Neural crest cell (in vitro differentiated cells): Measurements from ENCODE around the gene NPHP1. TPM values are rescaled to one million over a fixed set of nuclear protein-coding genes. Genes with fewer than 3 reads are reported as not detected.

ENCODE experiments used
- DNase-seq: peaks from one replicate; pipeline ENCODE4 v3.0.0; 2021; ENCODE audit warnings: low read depth, mixed read lengths, low spot score
- H3K27ac Mint-ChIP-seq: one replicate; pipeline ENCODE4 v1.8.0; 2021; ENCODE audit warnings: mild to moderate bottlenecking, mixed read lengths; ENCODE audit not compliant: unreplicated experiment
- H3K27me3 Mint-ChIP-seq: 2 replicates; pipeline ENCODE4 v1.8.0; 2021; ENCODE audit warnings: low read depth, mild to moderate bottlenecking, mixed read lengths
- H3K36me3 Mint-ChIP-seq: 2 replicates; pipeline ENCODE4 v1.8.0; 2021; ENCODE audit warnings: low read depth, mild to moderate bottlenecking, mixed read lengths
- H3K4me1 Mint-ChIP-seq: 2 replicates; pipeline ENCODE4 v1.8.0; 2021; ENCODE audit warnings: mixed read lengths
- H3K4me3 Mint-ChIP-seq: one replicate; pipeline ENCODE4 v1.8.0; 2021; ENCODE audit warnings: mild to moderate bottlenecking, mixed read lengths
- H3K9me3 Mint-ChIP-seq: 2 replicates; pipeline ENCODE4 v1.8.0; 2021; ENCODE audit warnings: mixed read lengths
- total RNA-seq: library from RNA; stranded (reverse); gene quantifications from 2 replicates; pipeline ENCODE4 v1.2.1, GENCODE V29; 2021
- TF ChIP-seq, protein P1 (sequence below): fragments of 200-600 bp; sonication (generic); conservative IDR thresholded peaks from 2 replicates; pipeline ENCODE4 v1.5.0; 2021; ENCODE audit warnings: antibody characterized with exemption, mild to moderate bottlenecking

NPHP1 gene
- total RNA-seq, 1 donor from 2014 or later: 7.3 TPM

DNA sequence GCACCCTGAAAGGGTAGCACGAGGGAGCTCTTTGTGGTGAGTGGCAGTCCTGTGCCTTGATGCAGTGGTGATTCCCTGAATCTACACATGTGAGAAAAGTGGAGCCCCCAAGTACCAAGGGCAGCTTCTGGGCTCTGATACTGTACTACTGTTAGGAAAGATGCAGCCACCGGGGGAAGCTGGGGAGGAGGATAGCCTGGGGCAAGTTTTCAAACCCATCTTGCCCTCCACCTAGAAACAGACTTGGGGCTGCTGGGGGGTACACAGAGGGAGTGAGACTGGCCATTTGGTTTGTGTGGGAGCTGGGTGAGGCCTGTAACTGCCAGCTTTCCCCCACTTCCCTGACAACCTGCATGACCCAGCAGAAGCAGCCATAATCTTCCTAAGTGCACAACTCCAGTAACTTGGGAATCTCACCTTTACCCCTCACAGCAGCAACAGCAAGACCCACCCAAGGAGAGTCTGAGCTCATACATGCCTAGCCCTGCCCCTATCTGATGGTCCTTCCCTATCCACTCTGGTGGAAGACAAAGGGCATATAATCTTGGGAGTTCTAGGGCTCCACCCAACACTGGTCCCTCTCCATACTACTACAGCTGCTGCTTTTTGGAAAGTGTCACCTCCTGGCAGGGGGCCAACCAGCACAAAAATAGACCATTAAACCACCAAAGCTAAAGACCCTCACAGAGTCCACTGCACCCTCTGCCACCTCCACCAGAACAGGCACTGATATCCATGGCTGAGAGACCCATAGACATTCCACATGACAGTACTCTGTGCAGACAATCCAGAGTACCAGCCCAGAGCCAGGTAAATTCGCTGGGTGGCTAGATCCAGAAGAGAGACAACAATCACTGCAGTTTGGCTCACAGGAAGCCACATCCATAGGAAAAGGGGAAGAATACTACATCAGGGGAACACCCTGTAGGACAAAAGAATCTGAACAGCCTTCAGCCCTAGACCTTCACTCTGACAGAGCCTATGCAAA is 97.4 kb downstream of the NPHP1 start:
- H3K4me3 Mint-ChIP-seq: no peak overlapping the region
- H3K27ac Mint-ChIP-seq: no peak overlapping the region
- peaks cover 26% of the 10 kb centered on the region for H3K27me3 Mint-ChIP-seq
- no peaks in the 10 kb centered on the region for H3K36me3 Mint-ChIP-seq
- DNase-seq: no peak
- peaks cover 2% of the 10 kb centered on the region for H3K9me3 Mint-ChIP-seq
- TF ChIP-seq, protein P1, sequence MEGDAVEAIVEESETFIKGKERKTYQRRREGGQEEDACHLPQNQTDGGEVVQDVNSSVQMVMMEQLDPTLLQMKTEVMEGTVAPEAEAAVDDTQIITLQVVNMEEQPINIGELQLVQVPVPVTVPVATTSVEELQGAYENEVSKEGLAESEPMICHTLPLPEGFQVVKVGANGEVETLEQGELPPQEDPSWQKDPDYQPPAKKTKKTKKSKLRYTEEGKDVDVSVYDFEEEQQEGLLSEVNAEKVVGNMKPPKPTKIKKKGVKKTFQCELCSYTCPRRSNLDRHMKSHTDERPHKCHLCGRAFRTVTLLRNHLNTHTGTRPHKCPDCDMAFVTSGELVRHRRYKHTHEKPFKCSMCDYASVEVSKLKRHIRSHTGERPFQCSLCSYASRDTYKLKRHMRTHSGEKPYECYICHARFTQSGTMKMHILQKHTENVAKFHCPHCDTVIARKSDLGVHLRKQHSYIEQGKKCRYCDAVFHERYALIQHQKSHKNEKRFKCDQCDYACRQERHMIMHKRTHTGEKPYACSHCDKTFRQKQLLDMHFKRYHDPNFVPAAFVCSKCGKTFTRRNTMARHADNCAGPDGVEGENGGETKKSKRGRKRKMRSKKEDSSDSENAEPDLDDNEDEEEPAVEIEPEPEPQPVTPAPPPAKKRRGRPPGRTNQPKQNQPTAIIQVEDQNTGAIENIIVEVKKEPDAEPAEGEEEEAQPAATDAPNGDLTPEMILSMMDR: no peak
- H3K4me1 Mint-ChIP-seq: no peaks in the 10 kb centered on the region

DNA sequence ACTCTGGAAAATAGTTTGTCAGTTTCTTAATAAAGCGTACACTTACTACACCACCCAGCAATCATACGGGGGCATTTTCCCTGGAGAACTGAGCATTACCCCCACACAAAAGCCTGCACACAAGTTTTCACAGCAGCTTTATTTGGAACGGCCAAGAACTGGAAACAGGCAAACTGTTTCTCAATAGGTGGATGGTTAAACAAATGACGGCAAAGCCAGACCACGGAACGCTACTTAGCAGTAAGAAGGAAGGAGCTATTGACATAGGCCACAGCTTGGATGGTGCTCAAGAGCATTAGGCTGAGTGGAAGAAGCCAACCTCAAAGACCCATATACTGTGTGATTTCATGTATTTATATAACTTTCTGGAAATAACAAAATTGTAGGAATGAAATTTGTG is 98.2 kb downstream of the NPHP1 start:
- Mint-ChIP-seq H3K9me3 (peaks cover 2% of the 10 kb centered on the region), H3K4me1 (no peaks in the 10 kb centered on the region), H3K36me3 (no peaks in the 10 kb centered on the region), H3K27ac (no peak overlapping the region), H3K27me3 (peaks cover 20% of the 10 kb centered on the region), H3K4me3 (no peak overlapping the region)
- DNase-seq: no peak
- TF ChIP-seq, protein P1: no peak

DNA sequence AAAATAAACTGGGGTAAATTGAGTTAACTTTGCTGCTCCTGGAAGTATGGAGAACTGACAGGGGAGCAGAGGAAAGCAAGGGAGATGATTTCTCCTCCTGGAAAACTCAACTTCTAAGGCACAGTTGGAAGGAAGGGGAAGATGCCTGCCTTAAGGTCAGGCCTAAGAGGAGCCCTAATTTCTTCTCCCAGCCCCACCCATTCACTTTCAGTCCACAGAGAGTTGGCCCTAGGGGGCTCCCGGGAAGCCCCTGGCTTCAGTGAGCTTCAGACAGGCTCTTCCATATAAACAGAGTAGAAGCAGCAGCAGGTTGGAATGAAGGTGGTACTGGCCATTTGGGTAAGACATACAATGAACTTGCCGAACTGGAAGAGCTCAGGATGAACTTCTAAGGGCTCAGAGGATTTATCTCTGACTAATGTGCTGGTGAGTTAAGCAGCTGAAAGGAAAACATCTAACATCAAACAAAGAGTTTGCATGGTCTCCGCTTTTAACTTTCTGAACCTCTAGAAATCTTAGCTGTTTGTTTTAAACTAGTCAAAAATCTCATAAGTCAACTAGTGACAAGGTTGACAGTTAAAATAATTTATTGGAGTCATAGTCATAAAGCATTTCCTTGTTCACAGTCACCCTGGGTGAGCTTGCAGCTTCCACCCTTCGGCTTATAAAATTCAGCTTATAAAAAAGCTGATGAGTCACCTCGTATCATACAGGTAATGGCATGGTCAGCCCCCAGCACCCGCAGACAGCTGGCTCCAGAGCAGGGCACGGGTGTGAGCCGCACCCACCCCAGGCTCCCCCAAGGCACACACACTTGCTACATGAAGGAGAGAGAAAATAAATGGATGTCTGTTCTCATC is 99.0 kb downstream of the NPHP1 start:
- Mint-ChIP-seq H3K27ac (no peak overlapping the region), H3K27me3 (peaks cover 17% of the 10 kb centered on the region)
- no peak for DNase-seq

DNA sequence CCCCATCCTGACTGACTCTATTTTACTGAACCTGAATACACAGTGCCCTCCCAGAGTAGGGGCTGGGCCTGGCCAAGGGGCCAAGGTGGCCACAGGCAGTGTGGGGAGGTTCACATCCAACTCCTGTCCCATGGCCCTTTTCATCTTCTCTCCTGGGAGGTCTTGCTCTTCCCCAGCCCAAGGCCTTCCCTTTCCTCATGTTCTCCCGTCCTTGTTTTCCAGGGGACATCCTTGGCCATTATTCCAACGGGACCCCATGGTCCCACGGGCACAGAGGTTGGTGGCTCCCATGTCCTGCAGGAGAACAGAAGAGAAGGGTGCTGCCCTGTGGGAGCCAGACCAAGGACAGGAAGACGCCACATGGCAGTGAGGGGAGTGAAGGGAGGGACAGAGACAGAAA is 99.6 kb downstream of the NPHP1 start:
- Mint-ChIP-seq H3K4me3 (no peak overlapping the region), H3K27me3 (peaks cover 12% of the 10 kb centered on the region), H3K9me3 (peaks cover under 1% of the 10 kb centered on the region), H3K36me3 (no peaks in the 10 kb centered on the region), H3K4me1 (no peaks in the 10 kb centered on the region), H3K27ac (no peak overlapping the region)
- TF ChIP-seq, protein P1: no peak
- no peak for DNase-seq

More for the DNA sequence above, 99.0 kb downstream of the NPHP1 start:
- H3K9me3 Mint-ChIP-seq: peaks cover 2% of the 10 kb centered on the region
- TF ChIP-seq, protein P1: no peak
- H3K4me1 Mint-ChIP-seq: no peaks in the 10 kb centered on the region
- H3K4me3 Mint-ChIP-seq: no peak overlapping the region
- H3K36me3 Mint-ChIP-seq: no peaks in the 10 kb centered on the region

DNA sequence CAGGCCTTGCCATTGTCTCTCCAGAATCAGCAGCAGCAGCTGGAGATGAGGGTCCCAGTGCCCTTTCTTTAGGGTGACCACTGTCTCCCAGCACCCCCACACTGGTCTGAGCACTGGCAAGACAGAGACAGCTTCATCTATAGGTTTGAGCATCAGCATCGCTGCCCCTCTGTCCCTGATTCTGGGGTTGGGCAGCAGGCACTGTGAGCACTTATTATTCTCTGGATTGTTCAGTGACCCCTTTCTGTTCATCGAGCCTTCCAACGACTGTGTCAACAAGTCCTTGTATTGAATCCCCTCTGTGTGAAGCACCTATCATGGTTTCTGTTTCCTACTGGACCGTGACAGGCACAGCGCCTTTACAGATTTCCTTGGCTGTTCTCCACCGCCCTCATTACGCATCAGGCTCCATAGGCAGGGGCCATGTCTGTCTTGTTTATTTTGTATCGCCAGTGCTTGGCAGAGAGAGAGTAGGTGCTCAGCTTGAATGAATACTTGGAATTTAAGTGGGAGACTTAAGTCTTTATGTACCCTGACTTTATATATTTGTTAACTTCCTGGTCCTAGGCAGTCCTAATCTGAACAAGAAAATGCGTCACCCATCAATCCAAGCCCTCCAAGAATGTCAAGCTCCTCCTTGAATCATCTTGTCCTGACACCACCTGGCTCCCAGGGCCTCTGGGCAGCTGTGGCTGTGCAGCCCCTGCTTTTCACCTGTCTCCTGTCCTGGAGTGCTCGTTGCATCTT is 100.6 kb downstream of the NPHP1 start:
- H3K9me3 Mint-ChIP-seq: no peaks in the 10 kb centered on the region
- TF ChIP-seq, protein P1: no peak
- peaks cover 4% of the 10 kb centered on the region for H3K27me3 Mint-ChIP-seq
- no peak overlapping the region for H3K27ac Mint-ChIP-seq
- DNase-seq: no peak
- H3K36me3 Mint-ChIP-seq: no peaks in the 10 kb centered on the region
- no peak overlapping the region for H3K4me3 Mint-ChIP-seq
- no peaks in the 10 kb centered on the region for H3K4me1 Mint-ChIP-seq
